Ovary (tissue), 3 donors: ENCODE results near the gene RYR3.

Source experiments
- CTCF ChIP-seq, 3 donors: fragments of 450-650 bp in 2 of 3; fragments of 200-600 bp in 1 of 3; IDR thresholded peaks; one replicate each; pipeline versions ENCODE4 v1.5.1 to v1.8.0; 2016 to 2022; ENCODE audit warnings: antibody characterized with exemption in 3 of 3, mild to moderate bottlenecking in 1 of 3
- EP300 ChIP-seq: sonication (generic); formaldehyde crosslinking; IDR thresholded peaks from one replicate; pipeline ENCODE4 v1.6.1; 2017; ENCODE audit warnings: antibody characterized with exemption
- donor health status: DM: no; HTN: no; CAD: no.

DNA sequence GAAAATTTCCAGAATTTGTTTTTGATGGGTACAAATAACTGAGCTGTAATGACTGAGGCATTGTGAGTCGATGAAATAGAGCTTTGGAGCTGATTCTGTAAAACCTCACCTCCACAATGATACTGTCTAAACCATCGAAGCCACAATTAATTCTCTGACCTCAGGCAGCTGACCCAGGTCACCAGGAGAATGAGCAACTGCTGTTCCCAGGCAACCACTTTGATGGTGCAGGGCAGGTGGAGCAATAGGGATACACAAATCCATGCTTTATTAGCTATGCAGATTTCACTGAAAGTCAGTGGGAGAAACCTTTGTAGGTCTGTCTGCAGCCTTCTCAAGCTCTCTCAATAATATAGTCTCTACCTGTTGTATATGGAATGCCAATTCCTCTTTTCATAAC lies 204.4 kb downstream of the RYR3 start:
- TF ChIP-seq CTCF (IDR thresholded peaks at IDR 0.05) = no peak
- no peak for TF ChIP-seq EP300
